Right forelimb (tissue), 1 donor: ENCODE results near the gene TOMM40L.

Source experiments
- DNase-seq: peaks from one replicate; pipeline ENCODE4 v3.0.0-alpha.2; 2018

Gene TOMM40L

GRCh38 chr1:161258439-161259344 lies 32.8 kb downstream of the TOMM40L start, which contains the start of gene PCP4L1:
Gene PCP4L1, plus strand, starts transcription at chr1:161258745. Its CDS starts 230 bp downstream, at chr1:161258975.
- peak; percentile 54 for DNase-seq

GRCh38 chr1:161259345-161259702 lies 33.5 kb downstream of the TOMM40L start:
- no peak for DNase-seq

GRCh38 chr1:161259765-161260164 lies 33.9 kb downstream of the TOMM40L start:
- DNase-seq: no peak

GRCh38 chr1:161260376-161261260 lies 34.8 kb downstream of the TOMM40L start:
- no peak for DNase-seq

- no peak for DNase-seq
These were observed 35.7 kb downstream of the TOMM40L start for GRCh38 chr1:161261261-161262235.

- no peak for DNase-seq
These were observed 39.4 kb downstream of the TOMM40L start for GRCh38 chr1:161265305-161265704.

GRCh38 chr1:161266202-161266601 lies 40.3 kb downstream of the TOMM40L start:
- DNase-seq: no peak

- DNase-seq: no peak
These were observed 41.0 kb downstream of the TOMM40L start for GRCh38 chr1:161266836-161267235.

GRCh38 chr1:161267321-161267720 lies 41.5 kb downstream of the TOMM40L start:
- DNase-seq: no peak

GRCh38 chr1:161273402-161273801 lies 47.5 kb downstream of the TOMM40L start:
- DNase-seq: no peak

GRCh38 chr1:161274874-161275273 lies 49.0 kb downstream of the TOMM40L start:
- no peak for DNase-seq
